Measurements from ENCODE around the gene HMGXB3.

The HMGXB3 gene

DNA sequence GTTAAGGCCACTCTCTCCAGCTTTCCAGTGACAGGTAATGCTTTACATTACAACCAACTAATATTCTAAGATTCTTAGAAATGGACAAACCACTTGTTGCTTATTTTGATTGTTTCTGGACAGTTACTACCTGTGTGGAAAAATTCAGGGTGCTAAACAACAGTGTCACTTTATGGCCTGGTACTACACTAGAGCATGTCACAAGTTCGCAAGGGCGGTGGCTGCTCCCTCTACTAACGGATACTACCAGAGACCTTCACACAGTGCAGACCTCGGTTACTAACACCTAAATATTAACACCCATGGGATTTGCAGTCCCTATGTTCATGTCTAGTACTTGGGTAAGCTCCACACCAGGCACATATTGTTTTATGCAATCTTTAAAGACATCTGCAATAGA is 13.4 kb downstream of the HMGXB3 start:
- TF ChIP-seq, protein P1, sequence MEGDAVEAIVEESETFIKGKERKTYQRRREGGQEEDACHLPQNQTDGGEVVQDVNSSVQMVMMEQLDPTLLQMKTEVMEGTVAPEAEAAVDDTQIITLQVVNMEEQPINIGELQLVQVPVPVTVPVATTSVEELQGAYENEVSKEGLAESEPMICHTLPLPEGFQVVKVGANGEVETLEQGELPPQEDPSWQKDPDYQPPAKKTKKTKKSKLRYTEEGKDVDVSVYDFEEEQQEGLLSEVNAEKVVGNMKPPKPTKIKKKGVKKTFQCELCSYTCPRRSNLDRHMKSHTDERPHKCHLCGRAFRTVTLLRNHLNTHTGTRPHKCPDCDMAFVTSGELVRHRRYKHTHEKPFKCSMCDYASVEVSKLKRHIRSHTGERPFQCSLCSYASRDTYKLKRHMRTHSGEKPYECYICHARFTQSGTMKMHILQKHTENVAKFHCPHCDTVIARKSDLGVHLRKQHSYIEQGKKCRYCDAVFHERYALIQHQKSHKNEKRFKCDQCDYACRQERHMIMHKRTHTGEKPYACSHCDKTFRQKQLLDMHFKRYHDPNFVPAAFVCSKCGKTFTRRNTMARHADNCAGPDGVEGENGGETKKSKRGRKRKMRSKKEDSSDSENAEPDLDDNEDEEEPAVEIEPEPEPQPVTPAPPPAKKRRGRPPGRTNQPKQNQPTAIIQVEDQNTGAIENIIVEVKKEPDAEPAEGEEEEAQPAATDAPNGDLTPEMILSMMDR (IDR thresholded peaks at IDR 0.05; ENCODE audit: low read depth, low read length): no peak
- no peak overlapping the region for H3K4me3 ChIP-seq (ENCODE audit: low read depth, low read length)

DNA sequence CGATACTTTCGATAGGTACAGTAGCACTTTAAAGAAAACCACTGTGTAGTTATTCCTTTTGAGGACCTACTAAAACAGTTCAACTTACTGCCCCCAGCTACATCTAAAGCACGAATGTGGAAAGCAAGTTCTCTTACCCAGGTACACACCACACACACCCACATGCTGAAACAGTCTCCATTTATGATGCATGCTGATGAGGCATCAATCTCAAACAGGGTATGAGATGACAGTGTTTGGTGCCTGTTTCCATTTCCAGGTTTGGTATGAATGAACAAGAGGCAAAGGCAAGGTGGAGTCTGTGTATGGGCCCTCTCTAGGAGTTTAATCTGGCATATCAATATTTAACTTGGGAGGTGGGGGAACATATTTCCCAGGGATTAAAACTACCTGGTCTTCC is 13.9 kb downstream of the HMGXB3 start:
- TF ChIP-seq, protein P1 (IDR thresholded peaks at IDR 0.05; ENCODE audit: low read depth, low read length): no peak
- no peak overlapping the region for H3K4me3 ChIP-seq (ENCODE audit: low read depth, low read length)

DNA sequence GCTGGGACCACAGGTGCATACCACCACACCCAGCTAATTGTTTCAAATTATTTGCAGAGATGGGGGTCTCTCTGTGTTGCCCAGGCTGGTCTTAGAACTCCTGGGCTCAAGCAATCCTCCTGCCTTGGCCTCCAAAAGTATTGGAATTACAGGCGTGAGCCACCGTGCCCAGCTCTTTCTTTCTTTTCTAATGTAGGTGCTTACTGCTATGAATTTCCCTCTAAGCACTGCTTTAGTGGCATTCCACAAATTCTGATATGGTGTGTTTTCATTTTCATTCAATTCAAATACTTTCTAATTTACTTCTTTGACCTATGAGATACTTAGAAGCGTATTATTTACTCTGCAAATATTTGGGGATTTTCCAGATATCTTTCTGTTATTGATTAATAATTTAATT is 14.9 kb downstream of the HMGXB3 start:
- TF ChIP-seq, protein P1 (IDR thresholded peaks at IDR 0.05; ENCODE audit: low read depth, low read length): no peak
- H3K4me3 ChIP-seq (ENCODE audit: low read depth, low read length): no peak overlapping the region

DNA sequence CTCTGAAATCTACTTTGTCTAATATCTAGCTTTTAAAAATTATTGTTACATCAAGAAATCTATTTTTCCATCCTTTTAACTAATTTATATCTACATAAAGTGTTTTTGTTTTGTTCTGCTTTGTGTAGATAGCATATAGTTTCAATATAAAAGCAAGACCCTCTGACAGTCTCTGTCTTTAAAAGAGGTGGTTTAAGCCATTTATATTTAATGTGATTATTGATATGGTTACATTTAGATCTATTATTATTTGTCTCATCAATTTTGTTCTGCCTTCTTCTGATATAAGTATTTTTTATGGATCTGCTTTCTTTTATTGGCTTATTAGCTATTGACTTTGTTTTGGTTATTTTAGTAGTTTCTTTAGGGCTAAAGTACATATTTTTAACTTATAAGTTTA is 16.0 kb downstream of the HMGXB3 start:
- H3K4me3 ChIP-seq (ENCODE audit: low read depth, low read length): no peak overlapping the region
- TF ChIP-seq, protein P1 (IDR thresholded peaks at IDR 0.05; ENCODE audit: low read depth, low read length): no peak

DNA sequence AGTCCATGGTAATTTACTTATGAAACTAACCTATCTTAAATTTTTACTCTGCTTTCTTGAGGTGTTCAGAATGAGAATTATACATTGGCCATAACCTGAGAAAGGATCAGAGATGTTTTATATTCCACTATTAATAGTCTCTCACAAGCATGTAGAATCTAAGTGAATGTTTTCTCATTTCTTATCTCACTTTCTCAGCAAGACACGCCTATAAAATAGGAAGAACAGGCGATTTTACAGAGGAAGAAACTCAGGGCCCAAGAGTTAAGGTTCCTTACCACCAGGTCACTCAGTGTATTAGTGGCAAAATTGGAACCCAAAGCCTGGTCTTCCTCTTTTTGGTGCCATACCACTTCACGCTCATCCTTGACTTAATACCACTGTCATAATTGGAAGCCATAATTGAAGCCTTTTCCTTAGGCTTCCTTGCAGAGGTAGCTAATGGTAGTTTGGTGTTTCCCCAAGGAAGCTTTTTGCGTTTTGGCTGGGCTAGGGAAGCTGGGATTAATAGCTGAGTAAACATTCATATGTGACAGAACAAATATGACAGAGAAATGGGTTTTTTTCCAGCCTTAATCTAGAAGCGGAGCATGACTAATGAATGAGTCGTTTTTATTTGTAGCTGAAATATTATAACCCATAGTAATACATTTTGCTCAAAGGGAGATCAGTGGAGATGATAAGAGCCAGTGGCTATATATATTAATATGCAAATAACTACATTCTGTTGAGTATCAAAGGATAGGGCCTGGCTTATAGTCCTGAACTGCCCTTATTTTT is 16.9 kb downstream of the HMGXB3 start:
- no peak overlapping the region for H3K4me3 ChIP-seq (ENCODE audit: low read depth, low read length)

DNA sequence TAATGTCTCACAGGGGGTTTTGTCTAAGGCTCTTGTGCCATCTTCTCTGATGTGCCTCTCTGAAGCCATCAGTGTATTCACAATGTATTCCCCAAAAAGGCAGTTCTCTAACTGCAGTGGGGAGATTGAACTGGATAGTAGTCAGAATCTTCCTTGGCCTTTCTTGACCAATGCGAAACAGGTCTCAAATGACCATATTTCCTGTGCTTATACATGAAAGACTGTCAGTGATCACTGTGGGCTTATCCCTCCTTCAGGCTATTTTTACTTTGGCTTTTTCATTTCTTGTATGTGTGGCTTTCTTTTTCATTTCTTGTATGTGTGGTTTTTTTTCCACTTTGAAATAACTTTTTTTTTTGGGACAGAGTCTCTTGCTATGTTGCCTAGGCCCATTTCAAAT is 19.7 kb downstream of the HMGXB3 start:
- TF ChIP-seq, protein P1 (IDR thresholded peaks at IDR 0.05; ENCODE audit: low read depth, low read length): no peak
- no peak overlapping the region for H3K4me3 ChIP-seq (ENCODE audit: low read depth, low read length)

More for the DNA sequence above, 16.9 kb downstream of the HMGXB3 start:
- TF ChIP-seq, protein P1 (IDR thresholded peaks at IDR 0.05; ENCODE audit: low read depth, low read length): no peak

DNA sequence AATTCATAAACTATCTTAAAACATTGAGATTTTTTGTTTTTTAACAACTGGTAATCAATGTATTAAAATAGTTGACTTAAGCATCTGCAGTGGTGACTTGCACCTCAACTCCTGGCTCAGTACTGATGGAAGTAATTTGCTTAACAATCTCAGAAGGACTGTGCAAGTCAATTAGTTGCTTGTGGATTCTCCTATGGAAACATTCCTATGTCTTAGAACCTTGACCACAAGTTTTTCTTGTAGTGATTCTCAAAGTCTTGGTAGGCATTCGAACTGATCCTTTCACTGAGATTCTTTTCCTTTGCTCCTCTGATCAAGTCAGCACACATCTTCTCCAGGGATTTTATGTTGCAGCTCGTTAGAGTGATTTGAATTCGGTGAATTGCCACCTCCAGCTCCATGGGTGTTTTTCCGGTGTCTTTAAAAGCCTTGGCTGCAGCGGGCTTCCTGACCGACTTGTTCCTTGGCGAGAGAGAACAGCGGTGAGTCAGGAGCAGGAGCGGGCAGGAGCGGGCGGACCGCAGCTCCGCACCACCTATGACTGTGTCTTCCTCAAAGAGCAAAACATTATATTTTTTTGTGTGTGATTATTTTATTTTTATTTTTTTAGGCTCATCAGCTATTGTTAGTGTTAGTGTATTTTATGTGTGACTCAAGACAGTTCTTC is 21.1 kb downstream of the HMGXB3 start:
- no peak overlapping the region for H3K4me3 ChIP-seq (ENCODE audit: low read depth, low read length)
- TF ChIP-seq, protein P1 (IDR thresholded peaks at IDR 0.05; ENCODE audit: low read depth, low read length): no peak
